HG03342 (cell line): ENCODE data around the gene CD81.
A peak's percentile ranks its signal among the peaks of the same experiment; 100 is the strongest.

ENCODE experiments used
- ATAC-seq: cut with Tn5 transposase; IDR thresholded peaks from one replicate; pipeline ENCODE4 v1.9.1; 2021; ENCODE audit warnings: mild to moderate bottlenecking, moderate library complexity; ENCODE audit not compliant: unreplicated experiment

Gene CD81

GRCh38 chr11:2388431-2389376 lies 11.6 kb downstream of the CD81 start:
- no peak for ATAC-seq

- no peak for ATAC-seq
Measured at GRCh38 chr11:2389377-2390026, 12.4 kb downstream of the CD81 start.

- no peak for ATAC-seq
Measured at GRCh38 chr11:2390091-2390724, 13.1 kb downstream of the CD81 start.

GRCh38 chr11:2390725-2391151 lies 13.6 kb downstream of the CD81 start:
- ATAC-seq = no peak

GRCh38 chr11:2391181-2391975 lies 14.3 kb downstream of the CD81 start:
- no peak for ATAC-seq

GRCh38 chr11:2392241-2392959 lies 15.3 kb downstream of the CD81 start:
- ATAC-seq = no peak

GRCh38 chr11:2393111-2393868 lies 16.2 kb downstream of the CD81 start:
- ATAC-seq = no peak

GRCh38 chr11:2393941-2394817 lies 17.1 kb downstream of the CD81 start:
- ATAC-seq = no peak

- no peak for ATAC-seq
Measured at GRCh38 chr11:2394818-2395105, 17.7 kb downstream of the CD81 start.

- ATAC-seq = no peak
Measured at GRCh38 chr11:2395211-2395730, 18.2 kb downstream of the CD81 start.

- no peak for ATAC-seq
Measured at GRCh38 chr11:2395856-2396255, 18.7 kb downstream of the CD81 start.

GRCh38 chr11:2396471-2396870 lies 19.4 kb downstream of the CD81 start:
- no peak for ATAC-seq

GRCh38 chr11:2397005-2397404 lies 19.9 kb downstream of the CD81 start:
- no peak for ATAC-seq

- no peak for ATAC-seq
Measured at GRCh38 chr11:2398664-2399355, 21.7 kb downstream of the CD81 start.

- ATAC-seq = peak; percentile 3
Measured at GRCh38 chr11:2399488-2400068, 22.5 kb downstream of the CD81 start.

- ATAC-seq = peak; percentile 82
Measured at GRCh38 chr11:2400069-2400761, 23.1 kb downstream of the CD81 start, which contains the start of gene TSSC4. Gene TSSC4, plus strand, starts transcription at chr11:2400750. Its CDS starts 1,884 bp downstream, at chr11:2402634.
